CD14-positive monocyte (primary cell): ENCODE measurements around the gene ARHGAP44. TPM values are rescaled to one million over a fixed set of nuclear protein-coding genes. Genes with fewer than 3 reads are reported as not detected.

ENCODE experiments used
- DNase-seq, 3 donors: peaks; one replicate each; pipeline ENCODE4 v3.0.0-alpha.2; 2011 to 2022
- H2AFZ ChIP-seq: 2 replicates; pipeline ENCODE4 v1.6.0; 2012; ENCODE audit warnings: mild to moderate bottlenecking, low read depth, low read length, inconsistent platforms; ENCODE audit not compliant: insufficient read depth, poor library complexity, severe bottlenecking
- H3K27ac ChIP-seq, 2 donors: 1 replicate in 1 of 2; 2 replicates in 1 of 2; pipeline ENCODE4 v1.5.1; 2012 to 2013; ENCODE audit warnings: low read length in 2 of 2, control low read depth in 1 of 2, inconsistent platforms in 1 of 2, low read depth in 1 of 2, mild to moderate bottlenecking in 1 of 2
- H3K27me3 ChIP-seq, 2 donors: one replicate each; pipeline versions ENCODE4 v1.6.0 to v1.6.1; 2011 to 2013; ENCODE audit warnings: low read length in 2 of 2; ENCODE audit not compliant: control insufficient read depth in 2 of 2, insufficient read depth in 2 of 2
- H3K36me3 ChIP-seq, 2 donors: replicated peaks in 1 of 2; 1 replicate in 1 of 2; 2 replicates in 1 of 2; pipeline versions ENCODE4 v1.5.1 to v1.6.1; 2012 to 2013; ENCODE audit warnings: low read length in 2 of 2, control low read depth in 1 of 2, inconsistent platforms in 1 of 2, mild to moderate bottlenecking in 1 of 2; ENCODE audit not compliant: insufficient read depth in 2 of 2, control insufficient read depth in 1 of 2
- H3K4me1 ChIP-seq, 2 donors: 1 replicate in 1 of 2; 2 replicates in 1 of 2; pipeline versions ENCODE4 v1.5.1 to v1.6.1; 2012 to 2013; ENCODE audit warnings: low read length in 2 of 2, control low read depth in 1 of 2, inconsistent platforms in 1 of 2, mild to moderate bottlenecking in 1 of 2, moderate library complexity in 1 of 2; ENCODE audit not compliant: insufficient read depth in 2 of 2, control insufficient read depth in 1 of 2
- H3K4me2 ChIP-seq: replicated peaks from 2 replicates; pipeline ENCODE3; 2012; ENCODE audit warnings: low read length, moderate library complexity, mild to moderate bottlenecking; ENCODE audit not compliant: poor library complexity, severe bottlenecking; ENCODE audit errors: extremely low read depth
- H3K4me3 ChIP-seq, 3 experiments: fragments of 200-600 bp in 1 of 3; sonication (generic) in 1 of 3; replicated peaks in 1 of 3; 1 replicate in 2 of 3; 2 replicates in 1 of 3; pipeline ENCODE4 v1.5.1; 2011 to 2013; ENCODE audit warnings: low read length in 3 of 3, mild to moderate bottlenecking in 3 of 3, control low read depth in 2 of 3, low read depth in 2 of 3, inconsistent platforms in 1 of 3, moderate library complexity in 1 of 3
- H3K79me2 ChIP-seq: 2 replicates; pipeline ENCODE4 v1.6.0; 2012; ENCODE audit warnings: mild to moderate bottlenecking, control low read depth, inconsistent platforms, low read length, moderate library complexity; ENCODE audit not compliant: insufficient read depth
- H3K9ac ChIP-seq: 2 replicates; pipeline ENCODE4 v1.6.0; 2017; ENCODE audit warnings: low read length, mild to moderate bottlenecking; ENCODE audit not compliant: insufficient read depth, poor library complexity, severe bottlenecking
- H3K9me3 ChIP-seq, 2 donors: replicated peaks in 1 of 2; 1 replicate in 1 of 2; 2 replicates in 1 of 2; pipeline versions ENCODE4 v1.5.1 to v1.6.1; 2012 to 2013; ENCODE audit warnings: low read length in 2 of 2, control low read depth in 1 of 2; ENCODE audit not compliant: control insufficient read depth in 1 of 2, insufficient read depth in 1 of 2
- H4K20me1 ChIP-seq: 2 replicates; pipeline ENCODE4 v1.6.0; 2012; ENCODE audit warnings: mild to moderate bottlenecking, low read length, control low read depth, moderate library complexity; ENCODE audit not compliant: insufficient read depth
- H3K27ac Mint-ChIP-seq, 7 donors: one replicate each; pipeline ENCODE4 v1.8.0; 2020; ENCODE audit warnings: mild to moderate bottlenecking in 7 of 7, mixed read lengths in 7 of 7, moderate library complexity in 6 of 7, inconsistent platforms in 2 of 7
- H3K27me3 Mint-ChIP-seq, 3 donors: one replicate each; pipeline ENCODE4 v1.8.0; 2021 to 2022; ENCODE audit warnings: low read depth in 3 of 3, mild to moderate bottlenecking in 3 of 3, mixed read lengths in 3 of 3, moderate library complexity in 3 of 3, inconsistent platforms in 1 of 3
- H3K36me3 Mint-ChIP-seq, 2 donors: one replicate each; pipeline ENCODE4 v1.8.0; 2020; ENCODE audit warnings: mixed read lengths in 2 of 2, inconsistent platforms in 1 of 2, mild to moderate bottlenecking in 1 of 2
- H3K4me1 Mint-ChIP-seq: one replicate; pipeline ENCODE4 v1.8.0; 2020; ENCODE audit warnings: mild to moderate bottlenecking, mixed read lengths
- H3K4me3 Mint-ChIP-seq, 2 donors: one replicate each; pipeline ENCODE4 v1.8.0; 2020; ENCODE audit warnings: mild to moderate bottlenecking in 2 of 2, mixed read lengths in 2 of 2, moderate library complexity in 1 of 2
- H3K9me3 Mint-ChIP-seq, 7 donors: one replicate each; pipeline ENCODE4 v1.8.0; 2020 to 2022; ENCODE audit warnings: mixed read lengths in 7 of 7, mild to moderate bottlenecking in 6 of 7, moderate library complexity in 6 of 7, inconsistent platforms in 2 of 7
- WGBS: methylation state at CpG from one replicate; pipeline ENCODE4 v1.1.5; 2013; ENCODE audit warnings: missing lambda C conversion rate; ENCODE audit not compliant: insufficient coverage; 5-methylcytosine and 5-hydroxymethylcytosine counted together
- intact Hi-C, 2 donors: fragments of 100-400 bp; cut with micrococcal nuclease; formaldehyde crosslinking; loops; one replicate each; pipeline versions ENCODE4 v1.15.0 to v1.15.1; 2023
- polyA plus RNA-seq, 3 donors: library from polyadenylated mRNA; depleted of rRNA in 1 of 3; unstranded in 2 of 3; stranded (reverse) in 1 of 3; fragments of 300-500 nt in 2 of 3; fragments of >200 nt in 1 of 3; fragmentation: Illumina TruSeq in 2 of 3; gene quantifications; 1 replicate in 2 of 3; 2 replicates in 1 of 3; pipeline ENCODE4 v1.2.3, GENCODE V29; 2012 to 2021
- TF ChIP-seq, protein P1 (sequence below): fragments of 200-600 bp; IDR thresholded peaks from one replicate; pipeline ENCODE4 v1.8.0; 2022; ENCODE audit warnings: antibody characterized with exemption, mild to moderate bottlenecking

ARHGAP44 gene
- polyA plus RNA-seq, 3 donors = not detected

DNA sequence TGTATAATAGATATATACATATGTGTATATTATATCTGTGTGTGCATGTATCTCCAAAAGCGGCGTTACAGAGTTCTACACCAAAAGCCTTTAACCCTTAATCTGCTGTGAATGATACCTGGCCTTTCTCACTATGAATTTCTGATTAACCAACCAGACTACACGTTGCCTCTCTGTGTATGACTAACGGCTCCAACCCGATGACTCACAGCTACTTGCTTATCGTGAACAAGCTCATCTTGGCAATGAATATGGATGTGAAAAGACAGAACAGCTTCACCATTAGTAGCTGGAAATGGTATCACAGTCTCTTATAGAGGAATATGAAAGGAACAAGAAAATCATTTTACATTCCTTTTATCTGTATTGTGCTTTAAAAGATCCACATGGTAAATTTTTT lies 23.8 kb upstream of the ARHGAP44 start:
- Histone ChIP-seq H3K79me2 (no peaks in the 10 kb centered on the region), H2AFZ (no peak overlapping the region), H4K20me1 (no peaks in the 10 kb centered on the region), H3K27ac (no peak overlapping the region), H3K4me1 (no peaks in the 10 kb centered on the region), H3K36me3 (no peaks in the 10 kb centered on the region), H3K4me2 (no peak overlapping the region), H3K4me3 (no peak overlapping the region), H3K9me3 (peaks cover 6 to 7% of the 10 kb centered on the region in 2 donors), H3K9ac (no peak overlapping the region), H3K27me3 (no peaks in the 10 kb centered on the region)
- intact Hi-C loops = no loop called here
- Mint-ChIP-seq H3K4me1 (no peaks in the 10 kb centered on the region), H3K9me3 (peaks cover 0 to 15% (median 9%) of the 10 kb centered on the region in 7 donors), H3K36me3 (no peaks in the 10 kb centered on the region), H3K27ac (no peak overlapping the region), H3K27me3 (peaks cover 0 to 3% (median 2%) of the 10 kb centered on the region in 3 donors), H3K4me3 (no peak overlapping the region)
- WGBS = no CpG with 5 or more reads among the region's 6 CpGs
- DNase-seq = no peak
- TF ChIP-seq, protein P1, sequence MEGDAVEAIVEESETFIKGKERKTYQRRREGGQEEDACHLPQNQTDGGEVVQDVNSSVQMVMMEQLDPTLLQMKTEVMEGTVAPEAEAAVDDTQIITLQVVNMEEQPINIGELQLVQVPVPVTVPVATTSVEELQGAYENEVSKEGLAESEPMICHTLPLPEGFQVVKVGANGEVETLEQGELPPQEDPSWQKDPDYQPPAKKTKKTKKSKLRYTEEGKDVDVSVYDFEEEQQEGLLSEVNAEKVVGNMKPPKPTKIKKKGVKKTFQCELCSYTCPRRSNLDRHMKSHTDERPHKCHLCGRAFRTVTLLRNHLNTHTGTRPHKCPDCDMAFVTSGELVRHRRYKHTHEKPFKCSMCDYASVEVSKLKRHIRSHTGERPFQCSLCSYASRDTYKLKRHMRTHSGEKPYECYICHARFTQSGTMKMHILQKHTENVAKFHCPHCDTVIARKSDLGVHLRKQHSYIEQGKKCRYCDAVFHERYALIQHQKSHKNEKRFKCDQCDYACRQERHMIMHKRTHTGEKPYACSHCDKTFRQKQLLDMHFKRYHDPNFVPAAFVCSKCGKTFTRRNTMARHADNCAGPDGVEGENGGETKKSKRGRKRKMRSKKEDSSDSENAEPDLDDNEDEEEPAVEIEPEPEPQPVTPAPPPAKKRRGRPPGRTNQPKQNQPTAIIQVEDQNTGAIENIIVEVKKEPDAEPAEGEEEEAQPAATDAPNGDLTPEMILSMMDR = no peak

DNA sequence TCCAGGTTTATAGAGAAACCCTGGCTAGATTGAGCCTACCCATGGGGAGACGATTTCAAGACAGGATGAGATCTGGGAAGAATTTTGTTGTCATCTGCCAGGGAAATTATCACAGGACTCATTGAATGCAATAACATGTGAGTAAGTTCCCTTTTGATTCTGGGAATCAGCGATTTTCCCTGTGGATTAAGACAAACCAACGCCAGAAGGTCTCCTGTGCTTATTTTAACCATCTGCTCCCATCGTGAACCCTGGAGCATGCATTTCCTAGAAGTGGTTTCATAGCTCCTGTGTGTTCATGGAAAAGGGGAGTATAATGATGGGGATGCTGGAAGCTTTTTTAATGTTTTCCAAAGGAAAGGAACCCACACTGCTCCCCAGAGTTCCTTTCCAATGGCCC lies 21.0 kb upstream of the ARHGAP44 start:
- H3K79me2 ChIP-seq = no peaks in the 10 kb centered on the region
- Mint-ChIP-seq H3K4me3 (no peak overlapping the region), H3K27me3 (no peaks in the 10 kb centered on the region), H3K36me3 (no peaks in the 10 kb centered on the region), H3K4me1 (no peaks in the 10 kb centered on the region), H3K9me3 (peaks cover 1 to 13% (median 5%) of the 10 kb centered on the region in 7 donors), H3K27ac (no peak overlapping the region)
- H3K4me1 ChIP-seq = no peaks in the 10 kb centered on the region
- H3K27me3 ChIP-seq = no peaks in the 10 kb centered on the region
- no peak overlapping the region for H2AFZ ChIP-seq
- WGBS = 85% methylated on average over 4 of the region's 4 CpGs
- TF ChIP-seq, protein P1 = no peak
- H3K4me3 ChIP-seq = no peak overlapping the region
- DNase-seq = no peak
- no peak overlapping the region for H3K9ac ChIP-seq
- intact Hi-C loops = no loop called here
- no peaks in the 10 kb centered on the region for H3K36me3 ChIP-seq
- no peak overlapping the region for H3K27ac ChIP-seq
- H3K4me2 ChIP-seq = no peak overlapping the region
- H4K20me1 ChIP-seq = no peaks in the 10 kb centered on the region
- H3K9me3 ChIP-seq = peaks cover 6 to 9% of the 10 kb centered on the region in 2 donors
